Lung (tissue), 12 donors: ENCODE measurements around the gene EMD. TPM values are rescaled to one million over a fixed set of nuclear protein-coding genes. Genes with fewer than 3 reads are reported as not detected.

Experiments
- ATAC-seq: fragments of 200-7000 bp; cut with Tn5 transposase; one replicate; pipeline ENCODE4 v1.9.1; 2020; ENCODE audit warnings: moderate number of reproducible peaks; ENCODE audit not compliant: insufficient read depth, low FRiP score
- DNase-seq, 3 donors: peaks; one replicate each; pipeline ENCODE4 v3.0.0-alpha.2; 2013 to 2017
- H3K27ac ChIP-seq, 2 donors: one replicate each; pipeline ENCODE4 v1.5.1; 2013; ENCODE audit warnings: mild to moderate bottlenecking in 2 of 2, moderate library complexity in 2 of 2, control low read depth in 1 of 2, inconsistent platforms in 1 of 2, low read depth in 1 of 2, low read length in 1 of 2
- H3K27me3 ChIP-seq, 3 donors: one replicate each; pipeline ENCODE4 v1.5.1; 2013; ENCODE audit warnings: low read length in 2 of 3; ENCODE audit not compliant: control insufficient read depth in 3 of 3, insufficient read depth in 3 of 3
- H3K36me3 ChIP-seq, 4 donors: one replicate each; pipeline ENCODE4 v1.5.1; 2013; ENCODE audit warnings: low read length in 4 of 4, mild to moderate bottlenecking in 1 of 4, moderate library complexity in 1 of 4; ENCODE audit not compliant: control insufficient read depth in 4 of 4, insufficient read depth in 4 of 4
- H3K4me1 ChIP-seq, 5 donors: one replicate each; pipeline ENCODE4 v1.5.1; 2013; ENCODE audit warnings: low read length in 5 of 5, mild to moderate bottlenecking in 2 of 5, moderate library complexity in 1 of 5; ENCODE audit not compliant: control insufficient read depth in 5 of 5, insufficient read depth in 5 of 5
- H3K4me3 ChIP-seq: one replicate; pipeline ENCODE4 v1.5.1; 2013; ENCODE audit warnings: mild to moderate bottlenecking, control low read depth, moderate library complexity
- H3K9ac ChIP-seq, 2 donors: one replicate each; pipeline ENCODE4 v1.5.1; 2013; ENCODE audit warnings: low read length in 2 of 2, control low read depth in 1 of 2; ENCODE audit not compliant: insufficient read depth in 1 of 2
- H3K9me3 ChIP-seq, 4 donors: one replicate each; pipeline ENCODE4 v1.5.1; 2013; ENCODE audit warnings: low read length in 3 of 4, mild to moderate bottlenecking in 1 of 4, moderate library complexity in 1 of 4; ENCODE audit not compliant: control insufficient read depth in 4 of 4, insufficient read depth in 3 of 4
- CTCF ChIP-seq: IDR thresholded peaks from 2 replicates; pipeline ENCODE4 v1.5.1; 2012; ENCODE audit warnings: mild to moderate bottlenecking; ENCODE audit errors: control extremely low read depth, extremely low read depth
- WGBS, 2 donors: extraction: QIAGEN DNeasy Blood & Tissue Kit; methylation state at CpG; one replicate each; pipeline ENCODE4 v1.1.7; 2013; 5-methylcytosine and 5-hydroxymethylcytosine counted together
- polyA plus RNA-seq, 2 donors: library from polyadenylated mRNA; stranded (reverse); fragments of 200-250 nt; gene quantifications; one replicate each; pipeline ENCODE4 v1.2.1, GENCODE V29; 2013
- total RNA-seq, 2 donors: library from RNA; depleted of rRNA in 1 of 2; stranded (reverse); fragments of >200 nt in 1 of 2; gene quantifications; one replicate each; pipeline ENCODE4 v1.2.1, GENCODE V29; 2014 to 2021
- donor health status: control.
- donor health status: control.
- donor health status: Bipolar disorder and iron deficiency.
- donor health status: healthy.
- donor health status: DM: yes; HTN: yes; CAD: no.

EMD gene
- total and polyA plus RNA-seq, 4 donors: 33.0 to 108 (median 74.8) TPM

- ATAC-seq (no peak), DNase-seq (no peak)
- H3K27ac ChIP-seq: no peak overlapping the region
- H3K9me3 ChIP-seq: peaks cover 0 to 7% (median 0%) of the 10 kb centered on the region in 4 donors
- peaks cover 0 to 12% (median 0%) of the 10 kb centered on the region in 5 donors for H3K4me1 ChIP-seq
- TF ChIP-seq CTCF: no peak
- no peaks in the 10 kb centered on the region for H3K27me3 ChIP-seq
- no peak overlapping the region for H3K4me3 ChIP-seq
- no peak overlapping the region for H3K9ac ChIP-seq
- H3K36me3 ChIP-seq: peaks cover 4 to 16% (median 12%) of the 10 kb centered on the region in 4 donors
- 88 to 94% methylated on average over 4 of the region's 4 CpGs for WGBS, 2 donors
These were observed 24.8 kb downstream of the EMD start for GRCh38 chrX:154403858-154404257.

GRCh38 chrX:154404625-154405192, 25.6 kb downstream of the EMD start:
- H3K4me1 ChIP-seq: peaks cover 0 to 4% (median 0%) of the 10 kb centered on the region in 5 donors
- H3K4me3 ChIP-seq: no peak overlapping the region
- H3K36me3 ChIP-seq: peaks cover 4 to 12% (median 5%) of the 10 kb centered on the region in 4 donors
- H3K27ac ChIP-seq: no peak overlapping the region
- peaks cover 0 to 4% (median 0%) of the 10 kb centered on the region in 4 donors for H3K9me3 ChIP-seq
- H3K27me3 ChIP-seq: no peaks in the 10 kb centered on the region
- no peak for DNase-seq
- no peak overlapping the region for H3K9ac ChIP-seq
- TF ChIP-seq CTCF: no peak
- 93 to 98% methylated on average over 15 to 16 of the region's 16 CpGs for WGBS, 2 donors
- no peak for ATAC-seq

GRCh38 chrX:154408659-154409221, 29.6 kb downstream of the EMD start:
- DNase-seq (no peak), ATAC-seq (no peak)
- TF ChIP-seq CTCF: no peak
- peak overlapping the region; percentile 32 for H3K4me3 ChIP-seq
- 10 to 55% methylated on average over 6 to 10 of the region's 10 CpGs for WGBS, 2 donors
- H3K4me1 ChIP-seq: peaks cover 0 to 2% (median 0%) of the 10 kb centered on the region in 5 donors
- H3K9me3 ChIP-seq: peaks cover 0 to 6% (median 2%) of the 10 kb centered on the region in 4 donors
- H3K9ac ChIP-seq: no peak overlapping the region
- peaks cover 0 to under 1% (median 0%) of the 10 kb centered on the region in 4 donors for H3K36me3 ChIP-seq
- H3K27ac ChIP-seq: peak overlapping the region in 1 of 2 donors; percentile 65
- no peaks in the 10 kb centered on the region for H3K27me3 ChIP-seq
